Measurements from ENCODE around the gene C4A. TPM values are rescaled to one million over a fixed set of nuclear protein-coding genes. Genes with fewer than 3 reads are reported as not detected.

C4A gene
- polyA plus RNA-seq, 3 donors = 12.6 TPM; not detected in 2

- Histone ChIP-seq H3K79me2 (ENCODE audit: insufficient read depth, low read length) (no peaks in the 10 kb centered on the region), H3K27ac (ENCODE audit: low read depth in 1 of 2, low read length in 2 of 2) (no peak overlapping the region), H3K9ac (ENCODE audit: insufficient read depth, low read length, poor library complexity, severe bottlenecking) (peak overlapping the region; percentile 21), H3K27me3 (ENCODE audit: control insufficient read depth in 2 of 2, insufficient read depth in 2 of 2, low read length in 2 of 2) (no peaks in the 10 kb centered on the region), H4K20me1 (ENCODE audit: insufficient read depth, low read length) (no peaks in the 10 kb centered on the region), H3K36me3 (replicated peaks in 1 of 2; ENCODE audit: control insufficient read depth in 1 of 2, insufficient read depth in 2 of 2, low read length in 2 of 2) (no peaks in the 10 kb centered on the region), H2AFZ (ENCODE audit: insufficient read depth, low read depth, low read length, poor library complexity, severe bottlenecking) (no peak overlapping the region), H3K4me1 (ENCODE audit: control insufficient read depth in 1 of 2, insufficient read depth in 2 of 2, low read length in 2 of 2) (peaks cover 3 to 4% of the 10 kb centered on the region in 2 donors), H3K4me3 (replicated peaks in 1 of 3; ENCODE audit: low read depth in 2 of 3, low read length in 3 of 3) (no peak overlapping the region), H3K4me2 (replicated peaks; ENCODE audit: extremely low read depth, low read length, poor library complexity, severe bottlenecking) (no peak overlapping the region), H3K9me3 (replicated peaks in 1 of 2; ENCODE audit: control insufficient read depth in 1 of 2, insufficient read depth in 1 of 2, low read length in 2 of 2) (no peaks in the 10 kb centered on the region)
- H3K27me3 Mint-ChIP-seq (ENCODE audit: low read depth in 3 of 3) = peaks cover 13 to 34% (median 30%) of the 10 kb centered on the region in 3 donors
- 98% methylated on average over 9 of the region's 9 CpGs for WGBS (ENCODE audit: insufficient coverage)
- H3K4me1 Mint-ChIP-seq = peaks cover 17% of the 10 kb centered on the region
- intact Hi-C loops (cut with micrococcal nuclease) = no loop called here
- no peak overlapping the region for H3K4me3 Mint-ChIP-seq
- H3K27ac Mint-ChIP-seq = peak overlapping the region in 1 of 7 donors; percentile 52
- H3K9me3 Mint-ChIP-seq = peaks cover 0 to 2% (median 0%) of the 10 kb centered on the region in 7 donors
- no peak for TF ChIP-seq CTCF (IDR thresholded peaks at IDR 0.05)
- no peaks in the 10 kb centered on the region for H3K36me3 Mint-ChIP-seq
- DNase-seq = no peak
Observed at GRCh38 chr6:31945154-31945506, 36.7 kb upstream of the C4A start.

GRCh38 chr6:31945507-31946369 lies 36.1 kb upstream of the C4A start, which contains the start of gene CFB:
CFB (plus strand) TSS chr6:31946095; CDS start chr6:31946222, 127 bp downstream.
- H3K27me3 Mint-ChIP-seq (ENCODE audit: low read depth in 3 of 3) = peaks cover 13 to 31% (median 27%) of the 10 kb centered on the region in 3 donors
- no peak for TF ChIP-seq CTCF (IDR thresholded peaks at IDR 0.05)
- peak within 1 kb of the TSS in 3 of 7 donors; percentile 0 to 52 (median 32) for H3K27ac Mint-ChIP-seq
- peak within 1 kb of the TSS; percentile 39 to 54 for H3K4me3 Mint-ChIP-seq
- DNase-seq = peak in 1 of 3 donors; percentile 74
- peaks cover 3 to 4% of the 10 kb centered on the region in 2 donors for H3K4me1 ChIP-seq (ENCODE audit: control insufficient read depth in 1 of 2, insufficient read depth in 2 of 2, low read length in 2 of 2)
- H3K9ac ChIP-seq (ENCODE audit: insufficient read depth, low read length, poor library complexity, severe bottlenecking) = peak within 1 kb of the TSS; percentile 21
- intact Hi-C loops (cut with micrococcal nuclease) = no loop called here
- no peaks in the 10 kb centered on the region for H3K9me3 ChIP-seq (replicated peaks in 1 of 2; ENCODE audit: control insufficient read depth in 1 of 2, insufficient read depth in 1 of 2, low read length in 2 of 2)
- WGBS (ENCODE audit: insufficient coverage) = 70% methylated on average over 8 of the region's 11 CpGs
- H3K9me3 Mint-ChIP-seq = peaks cover 0 to 1% (median 0%) of the 10 kb centered on the region in 7 donors
- H3K27ac ChIP-seq (ENCODE audit: low read depth in 1 of 2, low read length in 2 of 2) = no peak within 1 kb of the TSS
- H3K36me3 Mint-ChIP-seq = peaks cover 0 to under 1% of the 10 kb centered on the region in 2 donors
- H3K4me3 ChIP-seq (replicated peaks in 1 of 3; ENCODE audit: low read depth in 2 of 3, low read length in 3 of 3) = no peak within 1 kb of the TSS
- H3K27me3 ChIP-seq (ENCODE audit: control insufficient read depth in 2 of 2, insufficient read depth in 2 of 2, low read length in 2 of 2) = no peaks in the 10 kb centered on the region
- no peaks in the 10 kb centered on the region for H3K79me2 ChIP-seq (ENCODE audit: insufficient read depth, low read length)
- peaks cover 17% of the 10 kb centered on the region for H3K4me1 Mint-ChIP-seq
- H3K36me3 ChIP-seq (replicated peaks in 1 of 2; ENCODE audit: control insufficient read depth in 1 of 2, insufficient read depth in 2 of 2, low read length in 2 of 2) = peaks cover 1 to 2% of the 10 kb centered on the region in 2 donors
- H4K20me1 ChIP-seq (ENCODE audit: insufficient read depth, low read length) = no peaks in the 10 kb centered on the region
- no peak within 1 kb of the TSS for H2AFZ ChIP-seq (ENCODE audit: insufficient read depth, low read depth, low read length, poor library complexity, severe bottlenecking)
- no peak within 1 kb of the TSS for H3K4me2 ChIP-seq (replicated peaks; ENCODE audit: extremely low read depth, low read length, poor library complexity, severe bottlenecking)

Data from CD14-positive monocyte (primary cell).